ENCODE measurements around the gene TDP1.

TDP1 gene

DNA sequence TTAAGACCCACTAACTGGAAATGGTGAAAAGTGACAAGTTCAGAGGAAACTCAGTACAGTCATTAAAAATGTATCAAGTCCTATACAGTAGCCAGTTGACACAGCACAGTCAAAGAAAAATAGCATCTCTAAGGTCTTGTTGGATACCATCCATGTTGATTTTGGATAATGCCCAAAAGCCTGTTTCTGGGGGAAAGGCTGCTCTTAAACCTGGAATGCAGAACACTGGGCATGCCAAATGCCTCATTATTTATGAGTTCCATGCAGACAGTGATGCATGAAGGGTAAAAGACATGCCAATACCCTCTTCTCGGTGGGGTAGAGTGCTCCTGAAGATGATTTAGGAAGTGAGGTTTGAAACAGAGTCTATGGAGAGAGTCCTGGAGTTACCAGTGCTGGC is 135.7 kb downstream of the TDP1 start:
- H3K4me1 ChIP-seq, result peaks cover 14% of the 10 kb centered on the region
- DNase-seq (ENCODE audit: low spot score in 2 of 2), result no peak
- H3K36me3 ChIP-seq (replicated peaks), result no peaks in the 10 kb centered on the region
- H3K9me3 ChIP-seq, result no peaks in the 10 kb centered on the region; the same call in 1 of the 2 replicates
- no peak overlapping the region for H3K4me3 ChIP-seq
- no peaks in the 10 kb centered on the region for H3K27me3 ChIP-seq (ENCODE audit: low read depth)
- in situ Hi-C loops (cut with MboI; ENCODE audit: low sequenced_read_pairs), result no loop called here

DNA sequence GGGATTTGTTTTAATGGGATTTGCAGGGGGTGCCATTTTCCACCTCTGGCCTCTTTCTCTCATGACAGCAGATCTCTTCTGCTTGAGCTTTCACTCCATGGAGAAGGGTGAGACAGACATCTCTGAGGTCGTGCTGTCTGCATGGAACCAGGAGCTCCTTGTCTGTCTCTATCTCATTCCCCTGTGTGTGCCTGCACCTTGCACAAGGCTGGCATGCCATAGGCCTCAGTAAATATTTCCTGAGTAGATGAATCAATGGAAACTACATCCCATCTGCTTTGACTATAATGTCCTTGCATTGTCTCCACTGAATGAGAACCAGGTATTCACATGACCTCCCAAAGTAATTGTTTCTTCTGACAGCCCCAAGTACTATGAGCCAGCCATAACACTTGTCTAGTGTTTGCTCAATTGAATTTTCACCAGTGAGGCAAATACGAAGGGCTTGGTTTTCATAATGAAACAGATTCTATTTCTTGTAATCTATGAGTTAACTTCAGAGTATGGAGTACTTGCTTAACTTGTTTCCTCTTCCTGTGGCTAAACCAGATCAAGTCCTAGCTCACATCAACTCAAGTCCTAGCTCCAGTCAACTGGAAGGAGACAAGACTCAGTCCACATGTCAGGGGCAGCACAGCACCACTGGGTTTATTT is 138.3 kb downstream of the TDP1 start:
- no peaks in the 10 kb centered on the region for H3K9me3 ChIP-seq
- H3K4me1 ChIP-seq, result peaks cover 9% of the 10 kb centered on the region
- no peaks in the 10 kb centered on the region for H3K36me3 ChIP-seq (replicated peaks)
- in situ Hi-C loops (cut with MboI; ENCODE audit: low sequenced_read_pairs), result no loop called here
- DNase-seq (ENCODE audit: low spot score in 2 of 2), result no peak
- H3K27me3 ChIP-seq (ENCODE audit: low read depth), result no peaks in the 10 kb centered on the region
- no peak overlapping the region for H3K4me3 ChIP-seq
